Measurements from ENCODE around the gene HOXB5.

The HOXB5 gene

DNA sequence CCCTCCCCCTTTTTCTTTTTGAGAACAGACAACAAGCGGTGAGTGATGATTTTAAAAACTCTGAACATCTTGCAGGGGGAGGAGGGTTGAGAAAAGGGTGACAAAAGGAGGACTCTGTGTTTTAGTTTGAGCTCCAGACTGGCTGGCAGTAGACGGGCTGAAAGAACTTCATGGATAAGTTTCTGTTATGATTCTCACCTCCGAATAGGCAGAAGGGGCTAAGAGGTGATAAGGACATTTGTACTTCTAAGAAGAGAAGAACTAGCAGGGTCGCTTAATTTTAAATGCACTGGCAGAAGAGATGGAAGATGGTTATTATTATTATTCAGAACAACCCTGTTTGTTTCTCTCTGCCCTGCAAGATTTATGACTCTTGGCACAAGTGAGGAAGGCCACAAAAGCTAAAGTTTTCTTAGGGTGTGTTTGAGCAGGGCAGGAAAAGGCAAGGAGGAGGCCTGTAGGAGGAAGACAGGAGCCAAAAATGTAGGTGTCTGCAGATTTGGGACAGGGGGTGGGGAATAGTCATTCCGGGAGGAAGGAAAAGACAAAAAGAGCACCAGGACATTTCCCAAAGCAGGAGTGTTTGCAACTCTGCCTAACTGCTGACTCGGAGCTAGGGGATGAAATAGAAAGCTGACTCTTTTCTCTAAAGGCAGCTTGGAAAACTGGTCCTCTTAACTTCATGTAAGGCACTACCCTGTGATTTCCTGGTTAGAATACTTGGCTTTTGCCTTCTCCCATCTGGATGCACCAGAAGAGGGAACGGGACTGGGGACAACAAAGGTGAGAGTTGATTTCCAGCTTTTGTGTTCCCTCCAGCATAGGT lies 36.8 kb downstream of the HOXB5 start:
- DNase-seq, result no peak

DNA sequence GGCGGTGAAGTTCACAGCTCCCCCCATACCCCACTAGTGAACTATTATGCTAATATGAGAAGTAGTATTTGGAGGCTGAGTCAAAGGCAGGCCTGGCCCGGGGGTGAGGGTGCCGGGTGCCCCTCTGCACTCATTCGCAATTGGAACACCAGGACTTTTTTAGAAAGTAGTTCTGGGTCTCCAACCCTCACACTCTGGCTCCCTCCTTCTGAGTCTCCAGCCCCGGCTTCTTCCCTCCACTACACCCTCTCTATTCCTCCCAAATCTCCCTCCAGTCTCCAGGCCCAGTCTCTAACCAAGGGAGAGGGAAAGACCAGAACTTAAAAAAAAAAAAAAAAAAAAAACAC lies 37.4 kb downstream of the HOXB5 start:
- DNase-seq, result no peak

DNA sequence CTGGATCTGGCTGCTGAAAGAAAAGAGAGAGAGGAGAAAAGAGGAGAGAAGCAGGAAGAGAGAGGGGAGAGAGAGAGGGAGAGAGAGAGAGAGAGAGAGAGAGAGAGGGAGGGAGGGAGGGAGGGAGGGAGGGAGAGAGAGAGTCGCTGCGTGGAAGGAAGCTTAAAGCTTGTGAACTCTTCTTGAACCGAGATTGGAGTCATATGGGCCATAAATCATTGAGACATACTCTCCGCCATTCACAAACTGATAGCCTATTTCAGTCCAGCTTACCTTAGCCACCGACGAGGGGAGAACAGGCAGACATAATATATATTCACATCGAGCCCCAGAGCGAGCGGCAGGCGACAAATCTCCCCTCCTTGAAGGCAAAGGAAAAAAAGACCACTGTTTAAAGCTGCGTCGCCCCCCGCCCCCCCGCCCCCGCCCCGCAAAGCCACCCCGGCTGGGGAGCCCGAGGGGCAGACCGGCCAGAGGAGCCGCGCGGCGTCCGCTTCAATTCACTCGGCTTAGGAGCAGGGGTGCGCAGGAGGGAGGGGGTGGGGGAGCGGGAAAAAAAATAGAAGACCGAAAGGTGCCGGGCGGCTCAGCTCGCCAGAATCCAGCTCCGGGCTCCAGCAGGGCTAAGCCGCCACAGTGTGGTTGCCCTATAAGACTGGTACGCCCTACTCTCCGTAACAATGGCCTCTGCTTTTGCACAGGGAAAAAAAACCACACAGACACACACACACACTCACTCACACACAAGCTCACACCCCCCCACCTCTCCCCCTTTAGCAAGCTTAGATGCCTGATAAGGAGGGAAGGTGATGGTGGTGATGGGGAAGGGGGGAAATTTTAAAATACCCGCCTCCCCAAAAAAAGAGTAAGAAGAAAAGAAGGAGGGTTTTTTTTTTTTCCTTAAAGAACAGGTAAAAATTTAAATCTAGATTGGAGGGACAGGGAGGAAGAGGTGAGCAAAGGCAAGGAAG lies 38.0 kb downstream of the HOXB5 start:
- peak; percentile 84 for DNase-seq

DNA sequence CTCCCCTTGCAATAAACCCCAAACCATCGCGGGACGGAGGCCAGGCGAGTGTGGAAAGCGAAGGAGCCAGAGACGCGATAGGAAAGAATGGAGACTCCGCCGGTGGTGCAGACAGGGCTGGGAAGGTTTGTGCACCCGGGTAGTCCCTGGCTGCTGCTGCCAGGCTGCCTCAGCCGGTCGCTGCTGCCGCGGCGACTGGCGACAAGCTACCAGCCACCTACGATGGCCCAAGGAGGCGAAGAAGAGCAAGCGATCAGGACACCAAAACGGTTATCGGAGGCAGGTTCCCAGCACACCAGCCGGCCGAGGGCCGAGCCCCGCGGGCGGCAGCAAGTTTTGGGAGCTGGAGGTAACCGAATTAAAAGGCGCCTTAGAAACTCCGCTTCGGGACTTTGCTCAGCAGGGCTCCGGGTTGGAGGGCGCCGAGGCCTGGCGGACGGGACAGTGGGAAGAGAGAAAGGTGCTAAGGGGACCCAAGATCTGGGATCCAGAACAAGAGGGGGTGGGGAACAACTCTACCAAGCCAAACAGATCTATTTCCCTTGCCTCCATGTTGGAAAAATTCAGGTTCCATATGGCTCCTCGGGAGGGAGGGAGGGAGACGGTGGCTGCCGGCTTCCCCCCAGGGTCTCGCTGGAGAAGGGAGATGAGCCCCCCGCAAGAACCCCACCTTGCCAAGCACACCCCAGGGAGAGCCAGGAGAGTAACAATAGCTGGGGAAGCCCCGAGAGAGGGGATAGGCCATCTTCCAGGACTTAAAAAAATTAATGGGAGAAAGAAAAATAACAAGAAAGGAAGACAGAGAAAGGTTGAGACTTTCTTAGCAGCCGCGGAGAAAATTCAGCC lies 38.9 kb downstream of the HOXB5 start:
- no peak for DNase-seq

DNA sequence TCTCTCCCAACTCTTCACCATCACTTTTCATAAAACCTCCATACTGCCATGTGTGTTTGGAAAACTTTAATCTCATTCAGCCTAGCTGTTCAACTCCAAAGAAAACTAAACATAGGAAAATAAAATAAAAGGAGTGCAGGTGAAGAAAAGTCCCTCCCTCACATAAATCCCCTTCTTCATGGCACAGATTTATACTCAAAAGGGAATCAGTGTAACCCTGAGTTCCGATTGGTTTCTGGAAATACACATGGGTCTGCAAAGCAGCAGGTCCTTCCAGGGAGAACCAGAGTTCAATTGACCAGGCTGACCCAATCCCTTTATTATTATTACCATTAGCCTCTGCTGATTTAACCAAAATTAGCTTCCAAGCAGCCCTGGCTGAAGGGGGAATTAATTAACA lies 39.8 kb downstream of the HOXB5 start:
- no peak for DNase-seq

GRCh38 chr17:48553190-48553547 lies 40.4 kb downstream of the HOXB5 start:
- DNase-seq, result no peak

GRCh38 chr17:48552466-48553189 lies 41.0 kb downstream of the HOXB5 start:
- DNase-seq, result no peak

- no peak for DNase-seq
Measured at GRCh38 chr17:48551596-48552465, 41.7 kb downstream of the HOXB5 start.

- DNase-seq, result no peak
Measured at GRCh38 chr17:48551214-48551555, 42.4 kb downstream of the HOXB5 start.

DNA sequence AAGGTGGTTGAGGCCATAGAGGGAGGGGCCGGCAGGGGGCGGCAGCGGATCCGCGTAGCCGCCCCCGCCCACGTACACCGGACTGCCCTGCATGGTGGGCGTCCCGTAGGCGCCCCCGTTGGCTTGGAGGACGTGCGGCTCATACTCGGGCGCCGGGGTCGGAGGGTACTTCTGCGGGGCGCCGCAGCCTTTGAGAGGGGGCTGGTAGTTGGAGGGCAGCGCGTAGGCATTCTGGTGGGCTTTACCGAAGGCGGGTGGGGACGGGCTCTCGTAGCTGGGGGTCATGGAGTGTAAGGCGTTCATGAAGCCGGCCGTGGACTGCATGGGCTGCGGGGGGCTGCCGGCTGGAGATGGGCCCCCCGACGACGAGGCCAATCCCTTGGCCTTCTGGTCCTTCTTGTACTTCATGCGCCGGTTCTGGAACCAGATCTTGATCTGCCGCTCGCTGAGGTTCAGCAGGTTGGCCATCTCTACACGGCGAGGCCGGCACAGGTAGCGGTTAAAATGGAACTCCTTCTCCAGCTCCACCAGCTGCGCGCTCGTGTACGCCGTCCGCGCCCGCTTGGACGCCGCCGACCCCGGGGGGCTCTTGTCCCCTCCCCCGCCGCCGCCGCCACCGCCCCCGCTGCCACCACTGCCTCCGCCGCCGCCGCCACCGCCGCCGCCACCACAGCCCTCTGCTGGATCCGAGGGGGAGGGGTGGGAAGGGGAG lies 42.9 kb downstream of the HOXB5 start:
- peak; percentile 41 for DNase-seq

- no peak for DNase-seq
Measured at GRCh38 chr17:48549914-48550501, 43.6 kb downstream of the HOXB5 start.

GRCh38 chr17:48549281-48549630 lies 44.3 kb downstream of the HOXB5 start:
- no peak for DNase-seq

- DNase-seq, result no peak
Measured at GRCh38 chr17:48548523-48549280, 44.9 kb downstream of the HOXB5 start.

DNA sequence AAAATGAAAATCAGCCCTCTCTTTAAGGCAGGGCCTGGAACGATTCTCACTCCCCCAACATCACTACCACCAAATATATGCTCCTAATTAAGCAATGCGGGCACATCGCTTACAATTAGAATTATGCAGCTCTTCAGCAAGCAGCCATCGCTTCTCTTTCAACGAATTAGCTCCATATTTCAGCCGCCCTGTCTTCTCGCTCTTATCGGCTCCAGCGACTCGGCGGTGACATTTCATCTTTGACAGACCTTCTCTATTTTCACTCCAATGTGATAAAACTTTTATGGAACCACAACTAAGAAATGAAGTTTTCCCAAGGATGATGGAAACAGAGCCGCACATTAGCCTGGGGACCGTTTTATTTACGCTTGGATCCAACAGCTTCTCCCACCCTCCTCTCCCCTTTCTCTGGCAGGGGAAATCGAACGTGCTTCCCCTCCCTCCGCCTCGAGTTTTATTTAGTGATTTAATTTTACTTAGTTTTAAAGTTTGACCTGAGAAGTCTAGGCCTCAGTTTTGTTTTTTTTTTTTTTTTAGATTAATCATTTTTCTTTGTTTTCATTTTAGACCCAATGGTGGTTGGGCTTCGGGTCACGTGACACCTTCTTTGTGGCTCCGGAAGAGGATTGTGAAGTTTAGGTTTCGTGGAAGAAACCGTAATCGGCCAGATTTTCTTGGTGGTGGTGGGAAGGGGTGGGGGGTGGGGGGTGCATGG lies 45.6 kb downstream of the HOXB5 start:
- DNase-seq, result no peak

GRCh38 chr17:48546924-48547807 lies 46.4 kb downstream of the HOXB5 start:
- DNase-seq, result peak; percentile 90

GRCh38 chr17:48546137-48546923 lies 47.2 kb downstream of the HOXB5 start:
- no peak for DNase-seq

DNA sequence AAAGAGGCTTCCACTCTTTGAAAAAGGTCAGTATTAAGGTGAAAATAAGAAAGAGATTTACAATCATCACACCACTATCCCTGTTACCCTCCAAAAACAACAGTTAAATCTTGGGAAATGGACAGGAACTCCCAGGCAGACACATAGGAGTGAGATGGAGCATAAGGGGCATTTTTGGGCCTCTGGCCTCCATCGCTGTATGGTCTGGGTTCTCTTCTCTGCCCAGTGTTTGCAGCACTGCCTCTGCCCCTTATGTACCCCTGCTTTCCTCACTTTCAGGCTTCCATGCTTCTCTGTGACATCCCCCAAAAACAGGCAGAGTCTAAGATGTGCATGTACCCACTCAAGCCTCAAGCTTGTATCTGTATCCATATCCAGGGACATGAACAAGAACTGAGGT lies 48.0 kb downstream of the HOXB5 start:
- DNase-seq, result no peak

All from NCI-H2227 treated with DMSO at 0.1 percent for 48 hours (cell line).